HG03159 (cell line): ENCODE data around the gene AJM1.
"Not testable (repeated sequence)": the region's sequence is repeated elsewhere in the genome, so short reads cannot be mapped to it uniquely, and the experiment has no call there.

Experiments used
- ATAC-seq: cut with Tn5 transposase; IDR thresholded peaks from one replicate; pipeline ENCODE4 v1.9.1; 2021; ENCODE audit warnings: mild to moderate bottlenecking, moderate library complexity; ENCODE audit not compliant: unreplicated experiment

AJM1 gene

DNA sequence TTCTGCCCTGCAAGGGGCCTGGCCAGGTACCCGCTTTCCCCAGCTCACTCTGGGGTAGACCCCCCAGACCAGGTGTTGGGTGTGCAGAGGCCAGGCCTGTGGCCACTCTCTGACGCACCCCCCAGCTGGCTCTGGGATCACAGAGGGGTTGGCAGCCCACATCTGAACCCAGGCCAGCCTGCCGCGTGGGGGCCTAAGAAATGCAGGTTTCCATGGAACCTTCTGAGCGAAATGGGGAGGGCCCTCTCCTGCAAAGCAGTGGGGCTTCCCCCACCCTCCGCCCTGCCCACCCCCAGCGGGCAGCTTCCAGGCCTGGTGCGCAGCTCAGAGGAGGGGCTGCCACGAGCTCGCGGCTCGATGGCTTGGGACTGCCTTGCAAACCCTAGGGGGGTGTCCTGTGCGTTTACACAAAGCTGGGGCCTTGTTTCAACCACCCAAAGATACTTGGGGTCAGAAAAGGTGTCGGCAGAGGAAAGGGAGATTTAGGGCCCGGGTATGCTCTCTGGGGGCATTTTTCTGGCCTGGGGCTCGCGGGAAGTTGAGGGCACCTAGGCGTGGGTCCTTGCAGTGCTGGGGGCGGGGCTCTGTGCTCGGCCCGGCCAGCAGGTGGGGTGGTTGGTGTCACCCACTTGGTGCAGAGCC, 1.0 kb downstream of the AJM1 start:
- not testable (repeated sequence) for ATAC-seq

DNA sequence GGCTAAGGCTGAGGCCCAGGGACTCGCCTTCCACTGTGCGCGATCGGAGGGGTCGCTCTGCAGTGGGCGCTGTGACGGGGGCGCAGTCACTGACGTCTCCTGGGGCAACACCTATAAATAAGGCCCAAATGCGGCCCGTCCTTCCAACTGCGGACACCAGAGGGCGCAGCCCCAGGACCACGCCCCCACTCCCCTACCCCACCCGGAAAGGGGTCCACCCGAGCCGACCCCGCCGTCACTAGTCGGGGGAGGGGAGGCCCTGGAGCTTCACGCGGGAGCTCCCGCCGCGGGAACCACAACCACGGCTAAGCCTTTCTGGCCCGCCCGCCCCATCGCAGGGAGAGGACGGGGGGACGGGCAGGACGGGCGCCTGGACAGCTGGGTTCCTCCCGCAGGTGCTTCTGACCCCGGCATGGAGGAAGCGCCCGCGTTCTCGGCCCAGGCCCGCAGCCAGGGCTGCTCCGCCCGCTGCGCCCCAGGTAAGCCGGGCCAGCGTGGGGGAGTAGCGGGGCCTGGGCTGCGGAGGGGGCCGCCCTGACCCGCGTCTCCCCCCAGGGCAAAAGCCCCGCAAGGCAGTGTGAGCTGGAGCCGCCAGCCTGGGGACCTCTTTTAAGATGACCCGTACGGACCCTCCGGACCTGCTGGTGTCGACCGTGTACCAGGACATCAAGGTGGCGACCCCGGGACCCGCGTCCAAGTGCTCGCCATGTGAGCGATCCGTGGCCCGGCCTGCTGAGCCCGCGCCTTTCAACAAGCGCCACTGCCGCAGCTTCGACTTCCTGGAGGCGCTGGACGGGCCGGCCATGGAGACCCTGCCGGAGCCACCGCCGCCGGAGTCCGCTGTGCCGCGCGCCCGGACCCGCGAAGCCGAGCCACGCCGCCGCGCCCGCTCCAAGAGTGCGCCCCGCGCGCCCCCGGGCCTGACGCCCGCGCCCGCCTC, 1.8 kb downstream of the AJM1 start:
- not testable (repeated sequence) for ATAC-seq

GRCh38 chr9:136844761-136845464, 2.6 kb downstream of the AJM1 start:
- ATAC-seq: no peak

DNA sequence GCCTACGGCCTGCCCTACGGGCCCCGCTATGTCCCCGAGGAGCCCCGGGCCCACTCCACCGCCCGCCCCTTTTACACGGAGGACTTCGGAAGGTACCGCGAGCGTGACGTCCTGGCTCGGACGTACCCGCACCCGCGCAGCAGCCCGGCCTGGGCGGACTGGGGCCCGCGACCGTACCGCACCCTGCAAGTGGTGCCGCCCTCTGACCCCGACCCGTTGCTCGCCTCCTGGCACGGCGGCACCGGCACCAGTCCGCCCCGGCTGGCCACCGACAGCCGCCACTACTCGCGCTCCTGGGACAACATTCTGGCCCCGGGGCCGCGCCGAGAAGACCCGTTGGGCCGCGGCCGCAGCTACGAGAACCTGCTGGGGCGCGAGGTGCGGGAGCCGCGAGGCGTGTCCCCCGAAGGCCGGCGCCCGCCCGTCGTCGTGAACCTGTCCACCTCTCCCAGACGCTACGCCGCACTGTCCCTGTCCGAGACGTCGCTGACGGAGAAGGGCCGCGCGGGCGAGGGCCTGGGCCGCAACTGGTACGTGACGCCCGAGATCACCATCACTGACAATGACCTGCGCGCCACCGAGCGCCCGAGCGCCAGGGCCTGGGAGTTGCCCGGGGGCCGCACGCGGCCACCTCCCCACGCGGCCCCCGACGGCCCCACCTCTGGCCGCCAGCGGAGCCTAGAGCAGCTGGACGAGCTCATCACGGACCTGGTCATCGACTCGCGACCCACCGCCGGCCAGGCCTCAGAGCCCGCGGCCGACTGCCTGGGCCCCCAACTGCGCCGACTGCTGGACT, 3.4 kb downstream of the AJM1 start:
- ATAC-seq: no peak

DNA sequence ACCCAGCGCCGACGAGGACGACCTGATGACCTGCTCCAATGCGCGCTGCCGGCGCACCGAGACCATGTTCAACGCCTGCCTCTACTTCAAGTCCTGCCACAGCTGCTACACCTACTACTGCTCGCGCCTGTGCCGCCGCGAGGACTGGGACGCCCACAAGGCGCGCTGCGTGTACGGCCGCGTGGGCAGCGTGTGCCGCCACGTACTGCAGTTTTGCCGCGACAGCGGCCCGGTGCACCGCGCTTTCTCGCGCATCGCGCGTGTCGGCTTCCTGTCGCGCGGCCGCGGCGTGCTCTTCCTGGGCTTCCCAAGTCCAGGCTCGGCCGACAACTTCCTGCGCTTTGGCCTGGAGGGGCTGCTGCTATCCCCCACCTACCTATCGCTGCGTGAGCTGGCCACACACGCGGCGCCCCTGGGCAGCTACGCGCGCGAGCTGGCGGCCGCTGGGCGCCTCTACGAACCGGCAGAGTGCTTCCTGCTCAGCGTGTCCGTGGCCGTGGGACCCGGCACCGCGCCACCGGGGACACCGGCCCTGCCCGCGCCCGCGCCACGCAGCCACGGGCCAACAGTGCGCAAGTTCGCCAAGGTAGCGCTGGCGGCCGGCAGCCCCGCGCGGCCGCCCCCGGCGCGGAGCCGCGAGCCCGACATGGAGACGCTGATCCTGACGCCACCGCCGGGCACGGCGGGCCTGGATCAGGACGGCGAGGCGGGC, 4.3 kb downstream of the AJM1 start:
- no peak for ATAC-seq

DNA sequence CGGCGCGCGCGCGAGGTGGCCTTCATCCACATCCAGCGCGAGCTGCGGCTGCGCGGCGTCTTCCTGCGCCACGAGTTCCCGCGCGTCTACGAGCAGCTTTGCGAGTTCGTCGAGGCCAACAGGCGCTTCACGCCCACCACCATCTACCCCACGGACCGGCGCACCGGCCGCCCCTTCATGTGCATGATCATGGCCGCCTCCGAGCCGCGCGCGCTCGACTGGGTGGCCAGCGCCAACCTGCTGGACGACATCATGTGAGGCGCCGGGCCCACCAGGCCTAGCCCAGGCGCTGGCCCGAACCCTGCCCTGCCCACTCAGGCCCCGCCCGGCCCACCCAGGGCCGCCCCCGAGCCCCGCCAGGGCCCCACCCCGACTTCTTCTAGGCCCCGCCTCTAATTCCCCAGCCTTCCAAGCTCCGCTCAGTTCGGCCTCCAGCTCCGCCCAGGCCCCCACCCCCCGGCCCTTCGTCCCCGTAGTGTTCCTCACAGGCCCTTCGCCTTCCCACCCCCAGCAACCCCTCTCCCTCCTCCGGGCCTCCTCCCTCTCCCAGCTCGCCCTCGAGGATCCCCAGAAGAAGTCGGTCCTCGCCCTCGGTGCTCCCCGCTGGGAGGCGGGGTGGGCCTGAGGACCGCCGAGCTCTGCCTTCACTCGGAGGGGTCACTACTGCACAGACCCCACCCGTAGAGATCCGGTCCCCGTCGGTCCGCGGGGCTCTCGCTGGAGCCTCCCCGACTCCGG, 5.0 kb downstream of the AJM1 start:
- ATAC-seq: no peak

GRCh38 chr9:136847826-136848392, 5.6 kb downstream of the AJM1 start:
- ATAC-seq: no peak

GRCh38 chr9:136848393-136849037, 6.2 kb downstream of the AJM1 start:
- ATAC-seq: no peak

DNA sequence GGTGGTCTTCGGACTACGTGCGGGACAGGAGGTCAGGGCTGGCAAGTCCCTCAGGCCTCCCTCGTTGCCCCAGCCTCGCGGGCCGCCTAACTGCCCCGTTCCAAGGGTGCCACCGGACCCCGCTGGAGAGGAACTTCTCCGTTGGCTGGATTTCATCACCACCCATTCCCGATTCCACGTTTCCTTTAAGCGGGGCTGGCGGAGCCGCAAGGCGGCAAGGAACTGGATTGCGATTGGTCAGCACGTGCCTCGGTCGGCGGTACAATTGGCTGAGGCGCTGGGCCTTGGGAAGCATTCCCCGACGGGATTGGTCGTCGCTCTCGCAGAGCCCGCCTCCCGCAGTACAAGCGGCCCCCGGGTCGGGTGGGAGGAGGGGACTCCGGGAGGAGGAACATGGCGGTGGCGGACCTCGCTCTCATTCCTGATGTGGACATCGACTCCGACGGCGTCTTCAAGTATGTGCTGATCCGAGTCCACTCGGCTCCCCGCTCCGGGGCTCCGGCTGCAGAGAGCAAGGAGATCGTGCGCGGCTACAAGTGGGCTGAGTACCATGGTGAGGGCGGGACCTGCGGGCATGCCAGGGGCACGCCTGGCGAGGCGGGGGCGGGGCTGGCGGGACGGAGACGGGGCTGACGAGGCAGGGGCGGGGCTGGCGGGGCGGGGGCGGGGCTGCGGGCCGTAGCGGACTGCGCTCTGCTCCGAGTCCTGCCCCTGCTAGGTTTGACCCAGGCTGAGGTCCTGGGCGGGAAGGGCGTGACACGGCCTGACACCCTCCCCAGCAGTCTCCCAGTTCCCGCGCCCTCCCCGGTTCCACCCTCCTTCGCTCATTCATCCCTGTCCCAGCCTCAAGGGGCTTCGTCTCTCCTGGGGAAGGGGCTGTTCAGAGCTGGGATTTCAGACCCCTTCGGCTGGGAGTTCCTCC, 7.0 kb downstream of the AJM1 start, which contains the start of gene PHPT1:
Gene PHPT1 (plus strand): TSS at position 372 of the 922 bp plus-strand sequence. CDS start 22 bp downstream, at position 394.
- ATAC-seq: peak; percentile 83

DNA sequence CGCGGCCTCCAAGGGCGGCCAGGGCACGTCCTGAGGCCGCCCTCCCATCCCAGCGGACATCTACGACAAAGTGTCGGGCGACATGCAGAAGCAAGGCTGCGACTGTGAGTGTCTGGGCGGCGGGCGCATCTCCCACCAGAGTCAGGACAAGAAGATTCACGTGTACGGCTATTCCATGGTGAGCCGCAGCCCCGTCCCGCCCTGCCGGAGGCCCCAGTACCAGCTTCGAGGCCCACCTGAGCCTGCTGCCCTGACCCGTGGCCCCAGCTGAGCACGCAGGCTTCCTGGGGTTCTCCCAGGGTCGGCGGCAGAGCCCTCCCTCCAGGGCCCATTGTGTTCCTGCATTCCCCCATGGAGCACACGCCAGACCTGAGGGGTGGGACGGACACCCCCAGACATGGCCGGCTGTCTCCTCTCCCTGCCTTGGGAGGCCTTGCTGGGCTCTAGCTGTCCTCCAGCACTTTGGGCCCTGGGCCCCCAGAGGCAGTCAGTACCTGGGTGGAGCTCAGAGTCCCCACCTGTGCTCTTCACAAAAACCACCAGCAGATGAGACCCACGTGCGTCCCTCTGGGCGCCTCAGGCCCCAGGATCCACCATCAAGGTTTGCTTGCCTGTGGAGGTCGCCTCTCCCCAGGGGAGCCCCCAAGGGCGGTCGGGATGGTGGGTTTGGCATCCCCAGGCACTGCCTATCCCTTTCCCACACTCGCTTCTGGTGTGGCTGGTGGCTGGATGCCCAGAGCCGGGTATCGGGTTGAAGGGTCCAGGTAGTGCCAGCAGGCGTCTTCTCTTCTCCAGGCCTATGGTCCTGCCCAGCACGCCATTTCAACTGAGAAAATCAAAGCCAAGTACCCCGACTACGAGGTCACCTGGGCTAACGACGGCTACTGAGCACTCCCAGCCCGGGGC, 7.9 kb downstream of the AJM1 start:
- ATAC-seq: no peak

- ATAC-seq: no peak
Measured at GRCh38 chr9:136850866-136851775, 8.8 kb downstream of the AJM1 start.

- ATAC-seq: no peak
Measured at GRCh38 chr9:136851941-136852663, 9.8 kb downstream of the AJM1 start, which contains the start of gene MAMDC4. Gene MAMDC4 (plus strand): TSS chr9:136852346. CDS start chr9:136852417, 71 bp downstream.

- ATAC-seq: no peak
Measured at GRCh38 chr9:136852664-136853595, 10.7 kb downstream of the AJM1 start.
